ENCODE measurements around the gene TTN.

GRCh38 chr2:178531168-178531567 is 276.1 kb downstream of the TTN start:
- TF ChIP-seq SMARCA5 (IDR thresholded peaks at IDR 0.05): 0 out of 2 replicates have a peak, but pooled peaks have one; percentile 22
- TF ChIP-seq CTCF (IDR thresholded peaks at IDR 0.05 in 2 of 3, conservative IDR thresholded peaks at IDR 0.05 in 1 of 3; ENCODE audit: control insufficient read depth in 2 of 3, extremely low read depth in 1 of 3, insufficient read depth in 1 of 3, low read depth in 3 of 3, low read length in 3 of 3): no peak
- no peak for TF ChIP-seq CHD4 (IDR thresholded peaks at IDR 0.05)
- no peak for TF ChIP-seq EP300 (IDR thresholded peaks at IDR 0.05; ENCODE audit: borderline replicate concordance in 1 of 2, control insufficient read depth in 1 of 2, low read depth in 2 of 2, low read length in 2 of 2)
- TF ChIP-seq POLR2A (IDR thresholded peaks at IDR 0.05; ENCODE audit: low read depth, low read length): no peak; the same call in 1 of the 2 replicates
- TF ChIP-seq JUND (IDR thresholded peaks at IDR 0.05; ENCODE audit: low read depth, low read length): no peak
- TF ChIP-seq ZNF207 (IDR thresholded peaks at IDR 0.05; ENCODE audit: borderline replicate concordance): no peak
- no peak for TF ChIP-seq SREBF2 (IDR thresholded peaks at IDR 0.05; ENCODE audit: low read length)
- TF ChIP-seq E2F4 (IDR thresholded peaks at IDR 0.05; ENCODE audit: low read depth, low read length): no peak
- TF ChIP-seq BCLAF1 (IDR thresholded peaks at IDR 0.05): no peak
- no peak for TF ChIP-seq RAD21 (IDR thresholded peaks at IDR 0.05; ENCODE audit: insufficient read depth, low read depth, low read length)
- no peak for TF ChIP-seq TAF1 (IDR thresholded peaks at IDR 0.05; ENCODE audit: borderline replicate concordance, low read depth, low read length)
- no peak for TF ChIP-seq NFIC (IDR thresholded peaks at IDR 0.05; ENCODE audit: low read depth, low read length)
- no peak for TF ChIP-seq SRF (IDR thresholded peaks at IDR 0.05; ENCODE audit: low read depth in 2 of 2, low read length in 2 of 2)

Data from GM12878 (cell line).